Measurements from ENCODE around the gene LAMC2.

GRCh38 chr1:183242556-183242955 is 56.5 kb downstream of the LAMC2 start:
- no peak for TF ChIP-seq POLR2AphosphoS5 (IDR thresholded peaks at IDR 0.05; ENCODE audit: low read depth, low read length)
- no peak for TF ChIP-seq TAF1 (IDR thresholded peaks at IDR 0.05; ENCODE audit: borderline replicate concordance, insufficient read depth, low read length)
- TF ChIP-seq SIN3A (IDR thresholded peaks at IDR 0.05; ENCODE audit: borderline replicate concordance, insufficient read depth, low read length): no peak

Data from PFSK-1 (cell line).